T-cell (primary cell): Measurements from ENCODE around the gene TAGAP. TPM values are rescaled to one million over a fixed set of nuclear protein-coding genes. Genes with fewer than 3 reads are reported as not detected.

Experiments
- ATAC-seq, 4 experiments: fragments of 200-7000 bp in 3 of 4; fragments of 150-1000 bp in 1 of 4; cut with Tn5 transposase; replicated peaks in 1 of 4; 1 replicate in 3 of 4; 2 replicates in 1 of 4; pipeline ENCODE4 v1.10.0; 2021; ENCODE audit warnings: moderate library complexity in 3 of 4, mild to moderate bottlenecking in 2 of 4, moderate number of reproducible peaks in 1 of 4
- CTCF ChIA-PET, 2 donors: fragments of 300-600 bp; sonication (Branson Sonifier 250); formaldehyde crosslinking; loops; one replicate each; lab custom pipeline; 2022; ENCODE audit warnings: antibody characterized with exemption in 2 of 2; lab: Charles Lee
- POLR2A ChIA-PET, 2 donors: fragments of 300-600 bp; sonication (Branson Sonifier 250); formaldehyde crosslinking; loops; one replicate each; lab custom pipeline; 2022; ENCODE audit warnings: antibody characterized with exemption in 2 of 2; lab: Charles Lee
- DNase-seq, 35 experiments: peaks; one replicate each; pipeline versions ENCODE4 v3.0.0 to v3.0.0-alpha.2; 2013 to 2023
- H3K27ac ChIP-seq: one replicate; pipeline ENCODE4 v1.5.1; 2013; ENCODE audit warnings: low read length
- H3K27me3 ChIP-seq, 2 experiments: replicated peaks in 1 of 2; 1 replicate in 1 of 2; 2 replicates in 1 of 2; pipeline versions ENCODE4 v1.6.1 to v1.7.0; 2013; ENCODE audit warnings: low read length in 1 of 2, mixed read lengths in 1 of 2; ENCODE audit not compliant: control insufficient read depth in 2 of 2, insufficient read depth in 2 of 2; ENCODE audit errors: extremely low read depth in 1 of 2
- H3K36me3 ChIP-seq, 2 donors: 1 replicate in 1 of 2; 2 replicates in 1 of 2; pipeline versions ENCODE4 v1.6.1 to v1.7.0; 2013; ENCODE audit warnings: low read length in 1 of 2; ENCODE audit not compliant: control insufficient read depth in 2 of 2, insufficient read depth in 1 of 2; ENCODE audit errors: extremely low read depth in 1 of 2
- H3K4me1 ChIP-seq, 2 experiments: 1 replicate in 1 of 2; 2 replicates in 1 of 2; pipeline versions ENCODE4 v1.6.1 to v1.7.0; 2013; ENCODE audit warnings: low read length in 2 of 2, mixed read lengths in 1 of 2; ENCODE audit not compliant: insufficient read depth in 2 of 2, control insufficient read depth in 1 of 2; ENCODE audit errors: extremely low read depth in 1 of 2
- H3K4me3 ChIP-seq, 2 donors: 1 replicate in 1 of 2; 2 replicates in 1 of 2; pipeline versions ENCODE4 v1.5.1 to v1.7.0; 2013; ENCODE audit warnings: mild to moderate bottlenecking in 2 of 2, low read length in 1 of 2, moderate library complexity in 1 of 2; ENCODE audit not compliant: control insufficient read depth in 1 of 2; ENCODE audit errors: extremely low read depth in 1 of 2
- H3K9me3 ChIP-seq: 2 replicates; pipeline ENCODE4 v1.7.0; 2013
- H3K27ac Mint-ChIP-seq, 2 donors: one replicate each; pipeline ENCODE4 v1.8.0; 2020 to 2021; ENCODE audit warnings: mild to moderate bottlenecking in 2 of 2, mixed read lengths in 2 of 2
- H3K27me3 Mint-ChIP-seq, 2 donors: one replicate each; pipeline ENCODE4 v1.8.0; 2021 to 2022; ENCODE audit warnings: mixed read lengths in 2 of 2
- H3K36me3 Mint-ChIP-seq: one replicate; pipeline ENCODE4 v1.8.0; 2021; ENCODE audit warnings: mixed read lengths
- H3K4me1 Mint-ChIP-seq, 3 donors: one replicate each; pipeline ENCODE4 v1.8.0; 2020 to 2022; ENCODE audit warnings: mixed read lengths in 3 of 3, mild to moderate bottlenecking in 1 of 3
- H3K4me3 Mint-ChIP-seq, 3 donors: one replicate each; pipeline ENCODE4 v1.8.0; 2020 to 2022; ENCODE audit warnings: mild to moderate bottlenecking in 3 of 3, mixed read lengths in 3 of 3, moderate library complexity in 3 of 3
- H3K9me3 Mint-ChIP-seq, 3 donors: one replicate each; pipeline ENCODE4 v1.8.0; 2020 to 2022; ENCODE audit warnings: mixed read lengths in 3 of 3
- WGBS: methylation state at CpG from one replicate; pipeline ENCODE4 v1.1.5; 2013; ENCODE audit warnings: missing lambda C conversion rate; ENCODE audit not compliant: insufficient coverage; 5-methylcytosine and 5-hydroxymethylcytosine counted together
- total RNA-seq, 35 experiments: library from RNA in 6 of 35; stranded (reverse) in 6 of 35; fragments of 120-200 nt in 1 of 35; gene quantifications; one replicate each; pipeline versions ENCODE4 v1.2.1 to v1.2.4 and lab custom pipeline; 2013 to 2026

TAGAP gene
- total RNA-seq (100 to 1,000 TPM; 110 to 224 (median 128) TPM), total RNA-seq (lab: John Stamatoyannopoulos, UW) (131 to 1,301 (median 376) reads per million in 29 experiments)
- 285 TPM for total RNA-seq (2013)

DNA sequence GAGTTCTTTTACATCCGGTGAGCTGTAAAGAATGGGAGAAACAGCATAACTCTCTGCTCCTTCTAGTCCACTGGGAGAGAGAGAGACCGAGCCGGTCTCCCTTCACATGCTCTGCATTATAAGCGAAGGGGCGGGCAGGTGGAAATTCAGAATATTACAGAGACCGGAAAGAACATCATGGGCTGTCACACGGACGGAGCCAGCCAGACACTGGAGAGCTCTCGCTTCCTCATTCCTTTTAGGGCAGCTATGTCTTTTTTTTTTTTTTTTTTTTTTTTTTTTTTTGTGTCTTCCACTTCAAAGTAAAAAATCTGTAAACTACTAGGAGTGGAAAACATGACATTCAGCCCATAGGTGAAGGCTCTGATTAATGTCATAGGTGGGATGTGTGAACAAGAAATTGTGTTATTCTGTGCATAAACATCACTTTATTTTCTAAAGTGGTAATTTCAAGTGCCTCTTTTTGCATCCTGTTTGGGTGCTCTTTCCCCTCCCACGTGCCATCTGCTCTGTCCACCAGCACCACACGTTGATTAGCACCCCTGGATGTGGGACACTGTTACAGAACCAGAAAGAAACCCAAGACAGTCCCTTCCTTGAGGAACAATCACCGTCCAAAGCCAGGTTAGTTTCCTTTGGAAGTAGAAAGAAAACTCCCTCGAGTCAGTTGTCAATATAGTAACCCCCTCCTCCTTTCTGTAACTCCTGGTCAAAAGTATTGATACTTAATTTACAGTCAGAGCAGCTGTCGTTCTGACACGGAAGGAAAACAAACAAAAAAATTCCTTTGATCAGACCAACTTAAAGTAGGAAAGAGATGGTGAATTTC lies at the start of gene TAGAP:
TSS of gene TAGAP (minus strand) at position 93 of the 829 bp plus-strand sequence. CDS start 845 bp downstream, outside the sequence.
- Histone ChIP-seq H3K36me3 (peaks cover 4 to 36% of the 10 kb centered on the region in 2 donors), H3K4me1 (peaks cover 34 to 39% of the 10 kb centered on the region in 2 experiments), H3K4me3 (peak within 1 kb of the TSS; percentile 69 to 95), H3K27ac (peak within 1 kb of the TSS; percentile 90), H3K9me3 (no peaks in the 10 kb centered on the region), H3K27me3 (no peaks in the 10 kb centered on the region)
- no peaks in the 10 kb centered on the region for H3K9me3 Mint-ChIP-seq
- POLR2A ChIA-PET: interaction anchor here (0.6 to 4.9 kb wide), 30 partner anchors 8 to 863 kb away, joined by 3 to 95 read pairs (median 4); partner anchors contain the start of gene EZR (in 1 of the 2)
- peak; percentile 55 to 92 (median 82) for DNase-seq
- peaks cover 54 to 60% (median 59%) of the 10 kb centered on the region in 3 donors for H3K4me1 Mint-ChIP-seq
- peak within 1 kb of the TSS; percentile 96 to 98 (median 96) for H3K4me3 Mint-ChIP-seq
- H3K36me3 Mint-ChIP-seq: peaks cover 40% of the 10 kb centered on the region
- H3K27me3 Mint-ChIP-seq: no peaks in the 10 kb centered on the region
- ATAC-seq: peak; percentile 80 to 83 (median 81)
- WGBS: no CpG with 5 or more reads among the region's 15 CpGs
- CTCF ChIA-PET: interaction anchor here (0.5 to 5.0 kb wide), 14 partner anchors 10 to 1961 kb away, joined by 3 to 101 read pairs (median 6); no protein-coding TSS in a partner anchor
- peak within 1 kb of the TSS; percentile 98 for H3K27ac Mint-ChIP-seq

GRCh38 chr6:159093609-159094443 lies 49.0 kb upstream of the TAGAP start:
- H3K27ac ChIP-seq: peak overlapping the region; percentile 14

DNA sequence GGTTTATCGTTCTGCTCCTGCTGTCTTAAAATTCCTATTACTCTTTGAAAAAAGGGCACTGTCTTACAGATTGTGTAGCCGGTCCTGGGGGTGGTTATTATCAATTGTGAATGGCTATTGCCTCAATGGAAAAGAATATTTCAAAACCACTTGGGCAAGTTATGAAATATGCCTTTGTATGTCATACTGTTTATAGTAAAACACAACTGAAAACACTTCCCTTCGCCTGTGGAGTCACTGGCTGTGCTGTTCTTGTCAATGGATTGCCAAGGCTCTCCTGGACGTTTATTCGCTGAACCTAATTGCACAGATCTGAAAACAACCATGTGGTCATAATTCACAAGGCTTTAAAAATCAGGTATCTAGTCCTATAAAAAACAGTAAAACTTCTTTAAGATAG lies 47.8 kb upstream of the TAGAP start:
- no peak for DNase-seq
- H3K27me3 Mint-ChIP-seq: no peaks in the 10 kb centered on the region
- peaks cover 0 to 3% (median 0%) of the 10 kb centered on the region in 3 donors for H3K9me3 Mint-ChIP-seq
- Histone ChIP-seq H3K27me3 (no peaks in the 10 kb centered on the region), H3K36me3 (no peaks in the 10 kb centered on the region), H3K27ac (no peak overlapping the region), H3K4me1 (peaks cover 13 to 32% of the 10 kb centered on the region in 2 experiments), H3K4me3 (no peak overlapping the region), H3K9me3 (no peaks in the 10 kb centered on the region)
- peak overlapping the region in 1 of 3 donors; percentile 13 for H3K4me3 Mint-ChIP-seq
- no CpG with 5 or more reads among the region's 5 CpGs for WGBS
- ChIA-PET POLR2A (interaction anchor here in 1 of 2 donors (0.6 kb wide), 1 partner anchor 53 kb away, joined by 3 read pairs; no protein-coding TSS in a partner anchor), CTCF (interaction anchor here in 1 of 2 donors (1.6 kb wide), 1 partner anchor 11 kb away, joined by 4 read pairs; no protein-coding TSS in a partner anchor)
- no peak for ATAC-seq
- no peaks in the 10 kb centered on the region for H3K36me3 Mint-ChIP-seq
- H3K4me1 Mint-ChIP-seq: peaks cover 31 to 51% (median 43%) of the 10 kb centered on the region in 3 donors
- H3K27ac Mint-ChIP-seq: no peak overlapping the region

More at GRCh38 chr6:159093609-159094443, 49.0 kb upstream of the TAGAP start:
- 91% methylated on average over 23 of the region's 32 CpGs for WGBS
- Mint-ChIP-seq H3K9me3 (peaks cover 0 to 3% (median 0%) of the 10 kb centered on the region in 3 donors), H3K4me1 (peaks cover 40 to 61% (median 53%) of the 10 kb centered on the region in 3 donors), H3K36me3 (no peaks in the 10 kb centered on the region), H3K27ac (peak overlapping the region; percentile 80 to 91), H3K27me3 (no peaks in the 10 kb centered on the region), H3K4me3 (peak overlapping the region in 2 of 3 donors; percentile 32 to 80)
- DNase-seq (peak in 1 of 35 experiments; percentile 34), ATAC-seq (peak in 2 of 4 experiments; percentile 28 to 48)
- POLR2A ChIA-PET: interaction anchor here (0.6 to 2.5 kb wide), 3 partner anchors 14 to 56 kb away, joined by 3 to 7 read pairs (median 3); partner anchors contain the start of gene TAGAP (in 1 of the 2)
- Histone ChIP-seq H3K36me3 (no peaks in the 10 kb centered on the region), H3K27me3 (no peaks in the 10 kb centered on the region), H3K9me3 (no peaks in the 10 kb centered on the region), H3K4me1 (peaks cover 19 to 44% of the 10 kb centered on the region in 2 experiments), H3K4me3 (no peak overlapping the region)
- CTCF ChIA-PET: interaction anchor here (0.5 to 1.6 kb wide), 8 partner anchors 10 to 204 kb away, joined by 3 to 10 read pairs (median 4); partner anchors contain the start of gene TAGAP (in 1 of the 2)

GRCh38 chr6:159090530-159091480 lies 46.0 kb upstream of the TAGAP start:
- H3K27ac Mint-ChIP-seq: no peak overlapping the region
- no peak overlapping the region for H3K4me3 Mint-ChIP-seq
- Histone ChIP-seq H3K4me1 (peaks cover 13 to 26% of the 10 kb centered on the region in 2 experiments), H3K27ac (no peak overlapping the region), H3K4me3 (no peak overlapping the region), H3K36me3 (no peaks in the 10 kb centered on the region), H3K9me3 (no peaks in the 10 kb centered on the region), H3K27me3 (no peaks in the 10 kb centered on the region)
- peaks cover 0 to 3% (median 0%) of the 10 kb centered on the region in 3 donors for H3K9me3 Mint-ChIP-seq
- no peaks in the 10 kb centered on the region for H3K36me3 Mint-ChIP-seq
- H3K4me1 Mint-ChIP-seq: peaks cover 24 to 38% (median 35%) of the 10 kb centered on the region in 3 donors
- 96% methylated on average over 10 of the region's 10 CpGs for WGBS
- no peak for DNase-seq
- POLR2A ChIA-PET: interaction anchor here in 1 of 2 donors (1.0 kb wide), 1 partner anchor 46 kb away, joined by 3 read pairs; the partner anchor contains the start of gene TAGAP
- no peak for ATAC-seq
- CTCF ChIA-PET: interaction anchor here in 1 of 2 donors (0.5 kb wide), 1 partner anchor 111 kb away, joined by 4 read pairs; no protein-coding TSS in a partner anchor
- no peaks in the 10 kb centered on the region for H3K27me3 Mint-ChIP-seq

DNA sequence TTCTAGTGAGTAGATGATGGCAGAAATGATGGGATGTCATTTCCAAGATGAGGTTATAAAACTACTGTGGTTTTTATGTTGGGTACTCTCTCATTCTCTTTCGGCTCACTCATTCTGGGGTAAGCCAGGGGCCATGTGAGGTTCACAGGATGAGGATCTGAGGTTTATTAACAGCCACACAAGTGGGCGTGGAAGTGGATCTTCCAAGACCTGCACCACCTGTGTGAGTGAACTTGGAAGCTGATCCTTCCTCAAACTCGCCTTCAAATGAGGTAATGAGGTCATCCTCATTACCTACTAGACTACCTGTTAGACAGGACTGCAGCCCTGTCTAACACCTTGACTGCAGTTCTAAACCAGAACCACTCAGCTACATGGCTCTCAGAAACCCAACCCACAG lies 45.1 kb upstream of the TAGAP start:
- H3K4me3 Mint-ChIP-seq: no peak overlapping the region
- no peak overlapping the region for H3K27ac ChIP-seq
- H3K4me1 Mint-ChIP-seq: peaks cover 16 to 32% (median 29%) of the 10 kb centered on the region in 3 donors
- DNase-seq (no peak), ATAC-seq (no peak)
- peaks cover 10 to 17% of the 10 kb centered on the region in 2 experiments for H3K4me1 ChIP-seq
- no peaks in the 10 kb centered on the region for H3K36me3 ChIP-seq
- no peaks in the 10 kb centered on the region for H3K36me3 Mint-ChIP-seq
- CTCF ChIA-PET: no interaction called here
- POLR2A ChIA-PET: interaction anchor here in 1 of 2 donors (0.5 kb wide), 1 partner anchor 535 kb away, joined by 4 read pairs; no protein-coding TSS in a partner anchor
- no peaks in the 10 kb centered on the region for H3K27me3 Mint-ChIP-seq
- H3K4me3 ChIP-seq: no peak overlapping the region
- no CpG with 5 or more reads among the region's 3 CpGs for WGBS
- H3K27me3 ChIP-seq: no peaks in the 10 kb centered on the region
- H3K27ac Mint-ChIP-seq: no peak overlapping the region
- no peaks in the 10 kb centered on the region for H3K9me3 ChIP-seq
- H3K9me3 Mint-ChIP-seq: peaks cover 0 to 3% (median 0%) of the 10 kb centered on the region in 3 donors
